ENCODE measurements around the gene TAF5L.

Gene TAF5L

DNA sequence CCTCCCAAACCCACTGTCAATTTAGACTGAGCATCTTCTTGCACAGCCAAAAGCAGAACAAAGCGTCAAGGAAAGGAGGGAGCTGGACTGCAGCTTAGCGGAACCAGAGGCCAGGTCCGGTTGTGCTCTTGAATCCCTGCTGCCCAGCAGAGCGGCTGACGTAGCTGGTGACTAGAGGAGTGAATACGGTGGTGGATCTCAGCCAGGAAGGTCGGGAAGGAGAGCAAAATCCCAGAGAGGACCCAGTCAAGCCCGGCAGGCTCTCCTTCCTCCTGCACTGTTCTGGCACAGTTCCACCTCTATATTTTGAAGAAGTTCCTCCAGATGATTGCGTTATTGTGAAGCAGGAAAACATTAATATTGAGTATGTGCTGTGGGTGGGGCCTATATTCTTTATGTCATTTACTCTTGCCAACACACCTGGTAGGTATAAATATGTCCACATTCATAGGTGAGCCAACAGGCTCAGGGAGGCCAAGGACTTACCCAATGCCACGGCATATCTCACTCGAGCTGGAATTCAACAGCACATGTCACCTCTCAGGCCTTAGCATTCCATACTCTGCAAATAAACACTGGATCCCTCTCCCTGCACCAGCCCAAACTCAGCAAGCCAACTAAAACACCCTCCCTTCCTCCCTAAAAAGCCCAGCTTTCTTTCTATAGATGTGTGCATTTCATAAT lies 43.8 kb downstream of the TAF5L start:
- no peaks in the 10 kb centered on the region for H3K27me3 Mint-ChIP-seq (ENCODE audit: low read depth)
- H3K36me3 Mint-ChIP-seq (ENCODE audit: low read depth) = no peaks in the 10 kb centered on the region
- TF ChIP-seq, protein P1, sequence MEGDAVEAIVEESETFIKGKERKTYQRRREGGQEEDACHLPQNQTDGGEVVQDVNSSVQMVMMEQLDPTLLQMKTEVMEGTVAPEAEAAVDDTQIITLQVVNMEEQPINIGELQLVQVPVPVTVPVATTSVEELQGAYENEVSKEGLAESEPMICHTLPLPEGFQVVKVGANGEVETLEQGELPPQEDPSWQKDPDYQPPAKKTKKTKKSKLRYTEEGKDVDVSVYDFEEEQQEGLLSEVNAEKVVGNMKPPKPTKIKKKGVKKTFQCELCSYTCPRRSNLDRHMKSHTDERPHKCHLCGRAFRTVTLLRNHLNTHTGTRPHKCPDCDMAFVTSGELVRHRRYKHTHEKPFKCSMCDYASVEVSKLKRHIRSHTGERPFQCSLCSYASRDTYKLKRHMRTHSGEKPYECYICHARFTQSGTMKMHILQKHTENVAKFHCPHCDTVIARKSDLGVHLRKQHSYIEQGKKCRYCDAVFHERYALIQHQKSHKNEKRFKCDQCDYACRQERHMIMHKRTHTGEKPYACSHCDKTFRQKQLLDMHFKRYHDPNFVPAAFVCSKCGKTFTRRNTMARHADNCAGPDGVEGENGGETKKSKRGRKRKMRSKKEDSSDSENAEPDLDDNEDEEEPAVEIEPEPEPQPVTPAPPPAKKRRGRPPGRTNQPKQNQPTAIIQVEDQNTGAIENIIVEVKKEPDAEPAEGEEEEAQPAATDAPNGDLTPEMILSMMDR (IDR thresholded peaks at IDR 0.05; ENCODE audit: unreplicated experiment in 3 of 3) = no peak
- peak overlapping the region; percentile 68 to 85 (median 72) for H3K27ac Mint-ChIP-seq
- H3K9me3 Mint-ChIP-seq = no peaks in the 10 kb centered on the region
- peaks cover 33% of the 10 kb centered on the region for H3K4me1 Mint-ChIP-seq
- peak overlapping the region in 2 of 3 experiments; percentile 34 to 46 for H3K4me3 Mint-ChIP-seq

DNA sequence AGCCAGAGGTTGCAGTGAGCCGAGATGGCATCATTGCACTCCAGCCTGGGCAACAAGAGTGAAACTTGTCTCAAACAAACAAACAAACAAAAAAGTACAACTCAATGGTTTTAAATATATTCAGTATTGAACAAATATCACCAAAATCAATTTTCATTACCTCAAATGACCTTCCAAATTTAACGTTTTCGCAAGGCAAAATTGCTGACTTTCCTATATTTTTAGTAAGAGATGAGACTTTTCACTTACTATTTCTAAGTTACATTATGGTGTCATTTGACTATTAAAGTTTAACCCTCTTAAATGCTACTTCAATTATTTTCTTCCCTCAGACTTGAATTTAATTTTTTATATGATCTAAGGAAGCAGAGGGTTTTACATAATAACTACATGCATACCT lies 44.4 kb downstream of the TAF5L start:
- H3K4me1 Mint-ChIP-seq = peaks cover 33% of the 10 kb centered on the region
- TF ChIP-seq, protein P1 (IDR thresholded peaks at IDR 0.05; ENCODE audit: unreplicated experiment in 3 of 3) = no peak
- H3K4me3 Mint-ChIP-seq = no peak overlapping the region

DNA sequence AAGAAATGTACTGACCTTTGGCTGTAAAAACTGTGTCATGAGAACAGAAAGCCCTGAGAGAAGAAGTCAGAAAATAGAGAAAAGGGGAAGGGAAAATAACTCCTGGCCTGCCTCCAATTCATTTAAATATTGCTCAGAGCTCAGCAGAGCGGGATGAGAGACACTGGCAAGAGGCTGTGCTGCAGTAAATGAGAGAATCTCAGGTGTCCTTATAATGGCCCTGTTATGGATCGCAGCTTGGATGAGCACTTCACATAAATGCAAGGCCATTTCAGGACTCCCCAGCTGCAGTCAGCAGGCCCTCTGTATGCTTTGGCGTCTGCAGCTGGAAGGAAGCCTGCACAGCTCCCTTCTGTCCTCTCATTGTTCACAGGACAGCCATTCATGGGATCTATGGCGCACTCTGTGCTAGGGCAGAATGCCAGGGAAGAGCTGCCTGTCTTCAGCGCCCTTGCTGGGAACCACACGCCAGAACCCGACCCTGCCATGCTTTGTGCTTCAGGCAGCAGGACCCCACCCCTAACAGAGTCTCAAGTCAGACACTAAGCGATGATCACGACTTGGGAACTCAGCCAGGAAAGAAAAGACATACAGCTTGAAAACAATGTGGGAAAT lies 46.8 kb downstream of the TAF5L start:
- Mint-ChIP-seq H3K27ac (peak overlapping the region; percentile 72 to 90 (median 84)), H3K27me3 (ENCODE audit: low read depth) (peaks cover 4% of the 10 kb centered on the region), H3K9me3 (no peaks in the 10 kb centered on the region), H3K36me3 (ENCODE audit: low read depth) (no peaks in the 10 kb centered on the region), H3K4me1 (peaks cover 33% of the 10 kb centered on the region), H3K4me3 (peak overlapping the region; percentile 10 to 58 (median 19))
- TF ChIP-seq, protein P1 (IDR thresholded peaks at IDR 0.05; ENCODE audit: unreplicated experiment in 3 of 3) = no peak

More for the DNA sequence above, 44.4 kb downstream of the TAF5L start:
- Mint-ChIP-seq H3K9me3 (no peaks in the 10 kb centered on the region), H3K27me3 (ENCODE audit: low read depth) (no peaks in the 10 kb centered on the region), H3K36me3 (ENCODE audit: low read depth) (no peaks in the 10 kb centered on the region), H3K27ac (peak overlapping the region in 1 of 3 experiments; percentile 72)

DNA sequence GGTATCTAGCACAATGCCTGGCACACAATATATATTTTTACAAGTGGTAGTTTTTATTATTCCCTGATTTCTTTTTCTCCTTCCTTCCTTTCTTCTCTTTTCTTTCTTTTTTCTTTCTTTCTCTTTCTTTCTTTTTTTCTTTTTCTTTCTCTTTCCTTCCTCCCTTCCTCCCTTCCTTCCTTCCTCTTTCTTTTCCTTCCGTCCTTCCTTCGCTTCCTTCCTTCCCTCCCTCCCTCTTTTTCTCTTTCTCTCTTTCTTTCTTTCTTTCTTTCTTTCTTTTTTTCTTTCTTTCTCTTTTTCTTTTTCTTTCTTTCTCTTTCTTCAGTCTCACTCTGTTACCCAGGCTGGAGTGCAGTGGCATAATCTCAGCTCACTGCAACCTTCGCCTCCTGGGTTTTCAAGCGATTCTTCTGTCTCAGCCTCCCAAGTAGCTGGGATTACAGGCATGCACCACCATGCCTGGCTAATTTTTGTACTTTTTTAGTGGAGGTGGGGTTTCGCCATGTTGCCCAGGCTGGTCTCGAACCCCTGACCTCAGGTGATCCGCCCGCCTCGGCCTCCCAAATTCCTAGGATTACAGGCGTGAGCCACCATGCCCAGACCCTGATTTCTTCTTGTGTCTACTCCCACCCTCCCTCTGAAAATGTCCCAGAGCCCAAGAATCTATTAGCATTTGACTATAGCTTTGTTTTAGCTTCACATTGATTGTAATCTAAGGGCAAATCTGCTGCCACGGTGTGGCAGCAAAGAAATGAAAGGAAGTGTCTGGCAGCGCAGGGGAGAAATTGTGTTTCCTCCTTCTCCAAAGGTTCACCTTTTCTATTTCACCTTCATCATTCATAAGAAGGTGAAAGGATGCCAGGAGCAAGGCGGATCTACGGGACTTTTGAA lies 47.5 kb downstream of the TAF5L start:
- Mint-ChIP-seq H3K4me3 (peak overlapping the region in 1 of 3 experiments; percentile 58), H3K9me3 (no peaks in the 10 kb centered on the region), H3K4me1 (peaks cover 33% of the 10 kb centered on the region), H3K36me3 (ENCODE audit: low read depth) (no peaks in the 10 kb centered on the region), H3K27ac (peak overlapping the region; percentile 72 to 90 (median 84)), H3K27me3 (ENCODE audit: low read depth) (peaks cover 9% of the 10 kb centered on the region)
- TF ChIP-seq, protein P1 (IDR thresholded peaks at IDR 0.05; ENCODE audit: unreplicated experiment in 3 of 3) = no peak

DNA sequence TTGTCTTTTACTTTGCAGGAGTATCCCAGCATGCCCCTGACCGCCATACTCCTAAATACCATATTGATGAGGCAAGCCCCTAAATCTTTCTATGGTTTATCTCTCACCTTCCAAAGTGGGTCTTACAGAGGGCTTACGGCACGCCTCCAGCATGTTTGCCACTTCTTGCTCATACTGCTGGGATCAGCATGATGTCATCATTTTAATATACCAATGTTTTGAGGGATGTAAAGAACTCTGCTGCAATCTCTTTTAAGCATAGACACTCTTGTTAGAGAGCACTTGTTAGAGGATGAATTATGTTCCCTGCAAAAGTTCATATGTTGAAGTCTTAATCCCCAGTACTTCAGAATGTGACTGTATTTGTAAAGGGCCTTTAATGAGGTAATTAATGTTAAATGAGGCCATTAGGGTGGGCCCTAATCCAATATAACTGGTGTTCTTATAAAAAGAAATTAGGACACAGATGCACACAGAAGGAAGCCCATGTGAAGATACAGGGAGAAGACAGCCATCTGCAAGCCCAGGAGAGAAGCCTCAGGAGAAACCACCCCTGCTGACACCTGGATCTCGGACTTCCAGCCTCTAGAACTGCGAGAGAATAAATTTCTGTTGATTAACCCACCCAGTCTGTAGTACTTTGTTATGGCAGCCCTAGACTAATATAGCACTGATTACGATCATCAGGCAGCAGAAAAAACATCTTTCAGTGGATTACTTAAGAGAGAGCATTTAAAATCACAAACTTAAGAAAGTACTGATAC lies 51.1 kb downstream of the TAF5L start:
- H3K27me3 Mint-ChIP-seq (ENCODE audit: low read depth) = peaks cover 13% of the 10 kb centered on the region
- no peak overlapping the region for H3K4me3 Mint-ChIP-seq
- TF ChIP-seq, protein P1 (IDR thresholded peaks at IDR 0.05; ENCODE audit: unreplicated experiment in 3 of 3) = no peak
- no peak overlapping the region for H3K27ac Mint-ChIP-seq
- peaks cover 18% of the 10 kb centered on the region for H3K4me1 Mint-ChIP-seq
- H3K36me3 Mint-ChIP-seq (ENCODE audit: low read depth) = no peaks in the 10 kb centered on the region
- no peaks in the 10 kb centered on the region for H3K9me3 Mint-ChIP-seq
